GM12878 (cell line): ENCODE data around the gene MRPS23. TPM values are rescaled to one million over a fixed set of nuclear protein-coding genes. Genes with fewer than 3 reads are reported as not detected.

Experiments used
- ATAC-seq: fragments of 200-7000 bp; cut with Tn5 transposase; 3 replicates; pipeline ENCODE4 v1.9.1; 2020; ENCODE audit warnings: mild to moderate bottlenecking, moderate library complexity
- BruUV-seq: library from RNA; stranded (reverse); fragments of 400-500 nt; replicated peaks from 2 replicates; lab custom pipeline; 2021; lab: Mats Ljungman, UMichigan
- CTCF ChIA-PET: fragments of 300-600 bp; sonication (Branson Sonifier 250); formaldehyde crosslinking; extraction: SDS; loops from one replicate; lab custom pipeline; 2021; ENCODE audit warnings: inconsistent platforms; lab: Yijun Ruan, JAX
- POLR2A ChIA-PET: fragments of 350-600 bp; formaldehyde crosslinking; extraction: SDS; loops from one replicate; lab custom pipeline; 2021; ENCODE audit warnings: inconsistent platforms; lab: Charles Lee
- RAD21 ChIA-PET: fragments of 300-600 bp; sonication (Branson Sonifier 250); formaldehyde crosslinking; loops from one replicate; lab custom pipeline; 2023; ENCODE audit warnings: antibody characterized with exemption; ENCODE audit not compliant: unreplicated experiment; lab: Charles Lee
- SMC1A ChIA-PET: fragments of 300-600 bp; sonication (Branson Sonifier 250); formaldehyde crosslinking; loops from one replicate; lab custom pipeline; 2023; ENCODE audit not compliant: unreplicated experiment, uncharacterized antibody; lab: Charles Lee
- DNase-seq: peaks from one replicate; pipeline ENCODE4 v3.0.0-alpha.2; 2011; ENCODE audit warnings: low read depth, low spot score
- FAIRE-seq: peaks from 3 replicates; lab custom pipeline; 2011; peaks lifted over from hg19 to GRCh38; lab: Jason Lieb, UNC
- H2AFZ ChIP-seq: 2 replicates; pipeline ENCODE4 v1.6.0; 2011; ENCODE audit warnings: low read depth, low read length, control low read depth; ENCODE audit not compliant: control insufficient read depth
- H3K27ac ChIP-seq: 2 replicates; pipeline ENCODE4 v1.5.1; 2011; ENCODE audit warnings: control low read depth; ENCODE audit not compliant: control insufficient read depth, insufficient read depth
- H3K27me3 ChIP-seq, 2 experiments: replicated peaks in 1 of 2; 2 replicates each; pipeline versions ENCODE4 v1.6.0 to v1.6.1; 2011; ENCODE audit warnings: low read length in 1 of 2; ENCODE audit not compliant: control insufficient read depth in 2 of 2, insufficient read depth in 2 of 2
- H3K36me3 ChIP-seq, 2 experiments: 2 replicates each; pipeline ENCODE4 v1.5.1; 2011; ENCODE audit warnings: low read length in 1 of 2; ENCODE audit not compliant: control insufficient read depth in 2 of 2, insufficient read depth in 2 of 2
- H3K4me1 ChIP-seq: 2 replicates; pipeline ENCODE4 v1.6.1; 2011; ENCODE audit warnings: mild to moderate bottlenecking, low read length, moderate library complexity, mixed read lengths; ENCODE audit not compliant: control insufficient read depth, insufficient read depth
- H3K4me2 ChIP-seq: 2 replicates; pipeline ENCODE4 v1.6.0; 2011; ENCODE audit warnings: control low read depth; ENCODE audit not compliant: control insufficient read depth, insufficient read depth
- H3K4me3 ChIP-seq: fragments of 200-600 bp; sonication (generic); 2 replicates; pipeline ENCODE4 v1.5.1; 2016
- H3K79me2 ChIP-seq: 2 replicates; pipeline ENCODE4 v1.6.0; 2011; ENCODE audit warnings: low read length; ENCODE audit not compliant: control insufficient read depth, insufficient read depth
- H3K9ac ChIP-seq: 2 replicates; pipeline ENCODE4 v1.8.0; 2011; ENCODE audit warnings: low read length, control low read depth, mixed read lengths; ENCODE audit not compliant: control insufficient read depth, insufficient read depth
- H3K9me3 ChIP-seq: replicated peaks from 3 replicates; pipeline ENCODE4 v1.5.1; 2011; ENCODE audit warnings: mild to moderate bottlenecking, low read length; ENCODE audit not compliant: control insufficient read depth, insufficient read depth
- H4K20me1 ChIP-seq: 2 replicates; pipeline ENCODE4 v1.6.0; 2011; ENCODE audit not compliant: control insufficient read depth, insufficient read depth
- BACH1 ChIP-seq: fragments of 450-650 bp; IDR thresholded peaks from 2 replicates; pipeline ENCODE4 v1.6.1; 2017; ENCODE audit warnings: mild to moderate bottlenecking, borderline replicate concordance
- CHD1 ChIP-seq: IDR thresholded peaks from 2 replicates; pipeline ENCODE4 v1.6.1; 2012; ENCODE audit warnings: low read depth, low read length, improper control_type of control experiment
- FOS ChIP-seq: IDR thresholded peaks from 3 replicates; pipeline ENCODE4 v1.6.1; 2011; ENCODE audit warnings: borderline replicate concordance; ENCODE audit not compliant: insufficient read length; ENCODE audit errors: extremely low read depth
- HDGF ChIP-seq: fragments of 450-650 bp; IDR thresholded peaks from 2 replicates; pipeline ENCODE4 v1.6.1; 2016; ENCODE audit warnings: antibody characterized with exemption
- NFYA ChIP-seq: IDR thresholded peaks from 2 replicates; pipeline ENCODE4 v1.6.1; 2011; ENCODE audit warnings: low read depth, mild to moderate bottlenecking, low read length, improper control_type of control experiment, borderline replicate concordance
- NKRF ChIP-seq: fragments of 450-650 bp; conservative IDR thresholded peaks from 2 replicates; pipeline ENCODE4 v1.6.1; 2017; ENCODE audit warnings: mild to moderate bottlenecking, moderate library complexity
- NRF1 ChIP-seq: conservative IDR thresholded peaks from 2 replicates; pipeline ENCODE4 v1.6.1; 2011; ENCODE audit warnings: mild to moderate bottlenecking, low read depth, low read length, improper control_type of control experiment
- PAX5 ChIP-seq: IDR thresholded peaks from 2 replicates; pipeline ENCODE4 v1.6.1; 2011; ENCODE audit warnings: low read depth, low read length, borderline replicate concordance
- POLR2A ChIP-seq: IDR thresholded peaks from 2 replicates; pipeline ENCODE4 v1.6.1; 2011; ENCODE audit warnings: low read depth, mild to moderate bottlenecking, low read length
- SMARCA5 ChIP-seq: fragments of 450-650 bp; IDR thresholded peaks from 2 replicates; pipeline ENCODE4 v1.6.1; 2017; ENCODE audit warnings: mild to moderate bottlenecking
- STAT3 ChIP-seq: IDR thresholded peaks from 2 replicates; pipeline ENCODE4 v1.6.1; 2011; ENCODE audit warnings: low read depth, low read length, improper control_type of control experiment
- YBX1 ChIP-seq: fragments of 450-650 bp; IDR thresholded peaks from 2 replicates; pipeline ENCODE4 v1.6.1; 2016; ENCODE audit warnings: antibody characterized with exemption
- WGBS: methylation state at CpG from one replicate; pipeline ENCODE4 v1.1.6; 2016; ENCODE audit warnings: low lambda C conversion rate; ENCODE audit not compliant: insufficient replicate concordance, insufficient coverage; ENCODE audit errors: missing lambda C conversion rate; 5-methylcytosine and 5-hydroxymethylcytosine counted together
- in situ Hi-C: fragments of 300-500 bp; cut with MboI; formaldehyde crosslinking; loops from 9 replicates; pipeline ENCODE4 v1.14.3; 2018; ENCODE audit warnings: mixed read lengths
- intact Hi-C: fragments of 100-400 bp; cut with micrococcal nuclease; formaldehyde crosslinking; loops from one replicate; pipeline ENCODE4 v1.14.2; 2022; ENCODE audit not compliant: unreplicated experiment
- polyA plus RNA-seq, 11 experiments: library from polyadenylated mRNA; depleted of rRNA in 4 of 11; unstranded in 6 of 11; stranded (reverse) in 5 of 11; fragments of >200 nt; fragmentation: Nextera tagmentation in 4 of 11; fragmentation: Illumina TruSeq in 1 of 11; extraction: Ambion mirVana in 4 of 11; extraction: Trizol in 1 of 11; gene quantifications; 1 replicate in 1 of 11; 2 replicates in 10 of 11; pipeline versions ENCODE4 v1.2.1 to v1.2.3, GENCODE V29; 2011 to 2016; ENCODE audit warnings: inconsistent platforms in 2 of 11, missing spikeins in 2 of 11, low read depth in 1 of 11
- total RNA-seq, 4 experiments: library from RNA; depleted of rRNA in 3 of 4; stranded (reverse); fragments of >200 nt in 3 of 4; fragmentation: Illumina TruSeq in 1 of 4; extraction: Trizol in 1 of 4; gene quantifications; 2 replicates each; pipeline versions ENCODE4 v1.2.1 to v1.2.3, GENCODE V29; 2013 to 2021
- TF ChIP-seq, protein P1 (sequence below): IDR thresholded peaks from 2 replicates; pipeline ENCODE4 v1.6.1; 2012; ENCODE audit warnings: mild to moderate bottlenecking, low read depth, low read length
- TF ChIP-seq, protein P2 (sequence below), 3 experiments: IDR thresholded peaks in 2 of 3; conservative IDR thresholded peaks in 1 of 3; 2 replicates each; pipeline ENCODE4 v1.5.1; 2011; ENCODE audit warnings: low read depth in 3 of 3, low read length in 3 of 3, mild to moderate bottlenecking in 3 of 3, control low read depth in 2 of 3, moderate library complexity in 2 of 3, inconsistent platforms in 1 of 3, mixed read lengths in 1 of 3; ENCODE audit not compliant: control insufficient read depth in 2 of 3, insufficient read depth in 1 of 3; ENCODE audit errors: extremely low read depth in 1 of 3

Gene MRPS23
- total and polyA plus RNA-seq, 10 of the 15 experiments (the other 5 are each of a cell fraction or from before 2014, with no cell fraction given), result 65.3 to 237 (median 87.9) TPM

- TF ChIP-seq CHD1 (no peak), NRF1 (no peak)
- TF ChIP-seq, all 136 proteins: peak for 0
Observed at GRCh38 chr17:57864273-57864672, 14.4 kb upstream of the MRPS23 start (continued).

GRCh38 chr17:57862694-57863667, 13.1 kb upstream of the MRPS23 start:
- ChIA-PET POLR2A (no interaction called here), CTCF (interaction anchor here (1.0 to 18.2 kb wide), 5 partner anchors 15 to 250 kb away, joined by 3 to 708 read pairs (median 53); partner anchors contain the start of gene SRSF1), SMC1A (interaction anchor here (1.0 to 14.5 kb wide), 4 partner anchors 119 to 251 kb away, joined by 3 to 341 read pairs (median 18); no protein-coding TSS in a partner anchor), RAD21 (interaction anchor here (1.0 to 10.0 kb wide), 2 partner anchors 119 to 134 kb away, joined by 3 to 239 read pairs; no protein-coding TSS in a partner anchor)
- Histone ChIP-seq H3K4me1 (peaks cover 9% of the 10 kb centered on the region), H3K27ac (no peak overlapping the region), H4K20me1 (no peaks in the 10 kb centered on the region), H2AFZ (no peak overlapping the region), H3K79me2 (no peaks in the 10 kb centered on the region), H3K4me3 (no peak overlapping the region), H3K9me3 (no peaks in the 10 kb centered on the region), H3K9ac (no peak overlapping the region), H3K27me3 (no peaks in the 10 kb centered on the region; a peak in 2 of 4 replicates), H3K4me2 (no peak overlapping the region), H3K36me3 (no peaks in the 10 kb centered on the region)
- FAIRE-seq, result no peak
- in situ Hi-C loops (no loop called here), intact Hi-C loops (no loop called here)
- ATAC-seq, result no peak
- DNase-seq, result no peak
- 55% methylated on average over 16 of the region's 16 CpGs for WGBS
- no TSS peak for BruUV-seq
- TF ChIP-seq YBX1 (no peak), STAT3 (no peak), HDGF (no peak), POLR2A (no peak), SMARCA5 (no peak), NKRF (no peak), FOS (no peak), NFYA (no peak), BACH1 (no peak), PAX5 (no peak)
- TF ChIP-seq, protein P1, sequence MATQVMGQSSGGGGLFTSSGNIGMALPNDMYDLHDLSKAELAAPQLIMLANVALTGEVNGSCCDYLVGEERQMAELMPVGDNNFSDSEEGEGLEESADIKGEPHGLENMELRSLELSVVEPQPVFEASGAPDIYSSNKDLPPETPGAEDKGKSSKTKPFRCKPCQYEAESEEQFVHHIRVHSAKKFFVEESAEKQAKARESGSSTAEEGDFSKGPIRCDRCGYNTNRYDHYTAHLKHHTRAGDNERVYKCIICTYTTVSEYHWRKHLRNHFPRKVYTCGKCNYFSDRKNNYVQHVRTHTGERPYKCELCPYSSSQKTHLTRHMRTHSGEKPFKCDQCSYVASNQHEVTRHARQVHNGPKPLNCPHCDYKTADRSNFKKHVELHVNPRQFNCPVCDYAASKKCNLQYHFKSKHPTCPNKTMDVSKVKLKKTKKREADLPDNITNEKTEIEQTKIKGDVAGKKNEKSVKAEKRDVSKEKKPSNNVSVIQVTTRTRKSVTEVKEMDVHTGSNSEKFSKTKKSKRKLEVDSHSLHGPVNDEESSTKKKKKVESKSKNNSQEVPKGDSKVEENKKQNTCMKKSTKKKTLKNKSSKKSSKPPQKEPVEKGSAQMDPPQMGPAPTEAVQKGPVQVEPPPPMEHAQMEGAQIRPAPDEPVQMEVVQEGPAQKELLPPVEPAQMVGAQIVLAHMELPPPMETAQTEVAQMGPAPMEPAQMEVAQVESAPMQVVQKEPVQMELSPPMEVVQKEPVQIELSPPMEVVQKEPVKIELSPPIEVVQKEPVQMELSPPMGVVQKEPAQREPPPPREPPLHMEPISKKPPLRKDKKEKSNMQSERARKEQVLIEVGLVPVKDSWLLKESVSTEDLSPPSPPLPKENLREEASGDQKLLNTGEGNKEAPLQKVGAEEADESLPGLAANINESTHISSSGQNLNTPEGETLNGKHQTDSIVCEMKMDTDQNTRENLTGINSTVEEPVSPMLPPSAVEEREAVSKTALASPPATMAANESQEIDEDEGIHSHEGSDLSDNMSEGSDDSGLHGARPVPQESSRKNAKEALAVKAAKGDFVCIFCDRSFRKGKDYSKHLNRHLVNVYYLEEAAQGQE, result no peak
- TF ChIP-seq, protein P2, sequence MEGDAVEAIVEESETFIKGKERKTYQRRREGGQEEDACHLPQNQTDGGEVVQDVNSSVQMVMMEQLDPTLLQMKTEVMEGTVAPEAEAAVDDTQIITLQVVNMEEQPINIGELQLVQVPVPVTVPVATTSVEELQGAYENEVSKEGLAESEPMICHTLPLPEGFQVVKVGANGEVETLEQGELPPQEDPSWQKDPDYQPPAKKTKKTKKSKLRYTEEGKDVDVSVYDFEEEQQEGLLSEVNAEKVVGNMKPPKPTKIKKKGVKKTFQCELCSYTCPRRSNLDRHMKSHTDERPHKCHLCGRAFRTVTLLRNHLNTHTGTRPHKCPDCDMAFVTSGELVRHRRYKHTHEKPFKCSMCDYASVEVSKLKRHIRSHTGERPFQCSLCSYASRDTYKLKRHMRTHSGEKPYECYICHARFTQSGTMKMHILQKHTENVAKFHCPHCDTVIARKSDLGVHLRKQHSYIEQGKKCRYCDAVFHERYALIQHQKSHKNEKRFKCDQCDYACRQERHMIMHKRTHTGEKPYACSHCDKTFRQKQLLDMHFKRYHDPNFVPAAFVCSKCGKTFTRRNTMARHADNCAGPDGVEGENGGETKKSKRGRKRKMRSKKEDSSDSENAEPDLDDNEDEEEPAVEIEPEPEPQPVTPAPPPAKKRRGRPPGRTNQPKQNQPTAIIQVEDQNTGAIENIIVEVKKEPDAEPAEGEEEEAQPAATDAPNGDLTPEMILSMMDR (IDR thresholded peaks at IDR 0.05 in 2 of 3, conservative IDR thresholded peaks at IDR 0.05 in 1 of 3; ENCODE audit: control insufficient read depth in 2 of 3, extremely low read depth in 1 of 3, insufficient read depth in 1 of 3, low read depth in 3 of 3, low read length in 3 of 3), result no peak
